Neural cell (in vitro differentiated cells): ENCODE measurements around the gene OSBP2.

Source experiments
- EP300 ChIP-seq: fragments of 450-650 bp; conservative IDR thresholded peaks from 2 replicates; pipeline ENCODE4 v1.6.1; 2014; ENCODE audit warnings: antibody characterized with exemption, mild to moderate bottlenecking, moderate library complexity; ENCODE audit not compliant: poor library complexity, severe bottlenecking
- EZH2 ChIP-seq: fragments of 200-600, 300-800 bp; shearing (Covaris generic), sonication (generic); IDR thresholded peaks from 2 replicates; pipeline ENCODE4 v1.6.1; 2014; ENCODE audit warnings: antibody characterized with exemption, low read length, borderline replicate concordance, mild to moderate bottlenecking; ENCODE audit not compliant: insufficient read depth, poor library complexity, severe bottlenecking
- MXI1 ChIP-seq: fragments of 450-650 bp; conservative IDR thresholded peaks from 2 replicates; pipeline ENCODE4 v1.6.1; 2014; ENCODE audit warnings: antibody characterized with exemption, mild to moderate bottlenecking; ENCODE audit not compliant: poor library complexity, severe bottlenecking
- POLR2AphosphoS5 ChIP-seq: IDR thresholded peaks from 2 replicates; pipeline ENCODE4 v1.6.1; 2012
- RAD21 ChIP-seq: fragments of 450-650 bp; conservative IDR thresholded peaks from 2 replicates; pipeline ENCODE4 v1.6.1; 2014; ENCODE audit warnings: antibody characterized with exemption, mild to moderate bottlenecking, moderate library complexity
- SMC3 ChIP-seq: fragments of 450-650 bp; conservative IDR thresholded peaks from 2 replicates; pipeline ENCODE4 v1.6.1; 2014; ENCODE audit warnings: antibody characterized with exemption, mild to moderate bottlenecking, moderate library complexity; ENCODE audit not compliant: poor library complexity
- TAF1 ChIP-seq: IDR thresholded peaks from 2 replicates; pipeline ENCODE4 v1.6.1; 2012; ENCODE audit warnings: low read depth
- TF ChIP-seq, protein P1 (sequence below): fragments of 450-650 bp; IDR thresholded peaks from 2 replicates; pipeline ENCODE4 v1.5.1; 2014; ENCODE audit warnings: antibody characterized with exemption, mild to moderate bottlenecking, moderate library complexity; ENCODE audit not compliant: poor library complexity, severe bottlenecking
- TF ChIP-seq, protein P2 (sequence below): IDR thresholded peaks from 2 replicates; pipeline ENCODE4 v1.6.1; 2012; ENCODE audit warnings: borderline replicate concordance

DNA sequence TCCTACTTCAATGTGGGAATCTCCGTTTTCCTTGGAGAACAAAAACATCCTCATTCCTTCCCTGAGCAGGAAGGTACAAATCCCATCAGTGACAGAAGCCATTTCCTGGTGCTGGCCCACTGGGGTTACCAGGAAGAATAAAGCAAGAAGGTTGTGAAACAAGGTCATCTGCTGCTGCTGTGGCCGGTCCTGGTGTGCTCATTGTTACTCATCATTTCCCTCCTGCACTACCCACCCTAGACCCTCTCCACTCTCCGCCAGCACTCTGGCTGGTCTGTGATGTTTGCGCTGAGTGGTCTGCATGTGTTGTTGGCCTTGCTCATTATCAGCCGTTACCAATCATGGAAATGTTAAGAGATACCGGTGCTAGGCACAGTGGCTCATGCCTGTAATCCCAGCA lies 37.0 kb downstream of the OSBP2 start:
- TF ChIP-seq SMC3 (no peak), EP300 (no peak), POLR2AphosphoS5 (no peak), RAD21 (no peak), EZH2 (no peak), MXI1 (no peak), TAF1 (no peak)
- TF ChIP-seq, protein P1, sequence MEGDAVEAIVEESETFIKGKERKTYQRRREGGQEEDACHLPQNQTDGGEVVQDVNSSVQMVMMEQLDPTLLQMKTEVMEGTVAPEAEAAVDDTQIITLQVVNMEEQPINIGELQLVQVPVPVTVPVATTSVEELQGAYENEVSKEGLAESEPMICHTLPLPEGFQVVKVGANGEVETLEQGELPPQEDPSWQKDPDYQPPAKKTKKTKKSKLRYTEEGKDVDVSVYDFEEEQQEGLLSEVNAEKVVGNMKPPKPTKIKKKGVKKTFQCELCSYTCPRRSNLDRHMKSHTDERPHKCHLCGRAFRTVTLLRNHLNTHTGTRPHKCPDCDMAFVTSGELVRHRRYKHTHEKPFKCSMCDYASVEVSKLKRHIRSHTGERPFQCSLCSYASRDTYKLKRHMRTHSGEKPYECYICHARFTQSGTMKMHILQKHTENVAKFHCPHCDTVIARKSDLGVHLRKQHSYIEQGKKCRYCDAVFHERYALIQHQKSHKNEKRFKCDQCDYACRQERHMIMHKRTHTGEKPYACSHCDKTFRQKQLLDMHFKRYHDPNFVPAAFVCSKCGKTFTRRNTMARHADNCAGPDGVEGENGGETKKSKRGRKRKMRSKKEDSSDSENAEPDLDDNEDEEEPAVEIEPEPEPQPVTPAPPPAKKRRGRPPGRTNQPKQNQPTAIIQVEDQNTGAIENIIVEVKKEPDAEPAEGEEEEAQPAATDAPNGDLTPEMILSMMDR: no peak
- TF ChIP-seq, protein P2, sequence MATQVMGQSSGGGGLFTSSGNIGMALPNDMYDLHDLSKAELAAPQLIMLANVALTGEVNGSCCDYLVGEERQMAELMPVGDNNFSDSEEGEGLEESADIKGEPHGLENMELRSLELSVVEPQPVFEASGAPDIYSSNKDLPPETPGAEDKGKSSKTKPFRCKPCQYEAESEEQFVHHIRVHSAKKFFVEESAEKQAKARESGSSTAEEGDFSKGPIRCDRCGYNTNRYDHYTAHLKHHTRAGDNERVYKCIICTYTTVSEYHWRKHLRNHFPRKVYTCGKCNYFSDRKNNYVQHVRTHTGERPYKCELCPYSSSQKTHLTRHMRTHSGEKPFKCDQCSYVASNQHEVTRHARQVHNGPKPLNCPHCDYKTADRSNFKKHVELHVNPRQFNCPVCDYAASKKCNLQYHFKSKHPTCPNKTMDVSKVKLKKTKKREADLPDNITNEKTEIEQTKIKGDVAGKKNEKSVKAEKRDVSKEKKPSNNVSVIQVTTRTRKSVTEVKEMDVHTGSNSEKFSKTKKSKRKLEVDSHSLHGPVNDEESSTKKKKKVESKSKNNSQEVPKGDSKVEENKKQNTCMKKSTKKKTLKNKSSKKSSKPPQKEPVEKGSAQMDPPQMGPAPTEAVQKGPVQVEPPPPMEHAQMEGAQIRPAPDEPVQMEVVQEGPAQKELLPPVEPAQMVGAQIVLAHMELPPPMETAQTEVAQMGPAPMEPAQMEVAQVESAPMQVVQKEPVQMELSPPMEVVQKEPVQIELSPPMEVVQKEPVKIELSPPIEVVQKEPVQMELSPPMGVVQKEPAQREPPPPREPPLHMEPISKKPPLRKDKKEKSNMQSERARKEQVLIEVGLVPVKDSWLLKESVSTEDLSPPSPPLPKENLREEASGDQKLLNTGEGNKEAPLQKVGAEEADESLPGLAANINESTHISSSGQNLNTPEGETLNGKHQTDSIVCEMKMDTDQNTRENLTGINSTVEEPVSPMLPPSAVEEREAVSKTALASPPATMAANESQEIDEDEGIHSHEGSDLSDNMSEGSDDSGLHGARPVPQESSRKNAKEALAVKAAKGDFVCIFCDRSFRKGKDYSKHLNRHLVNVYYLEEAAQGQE: no peak
